A549 (cell line): Measurements from ENCODE around the gene CD300C. TPM values are rescaled to one million over a fixed set of nuclear protein-coding genes. Genes with fewer than 3 reads are reported as not detected.

Experiments used
- ATAC-seq, 2 experiments: fragments of 200-7000 bp in 1 of 2; fragments of >200 bp in 1 of 2; cut with Nextera tagmentation in 1 of 2; cut with Tn5 transposase in 1 of 2; 3 replicates each; pipeline versions ENCODE4 v1.8.0 to v1.9.1; 2018 to 2020; ENCODE audit warnings: mild to moderate bottlenecking in 1 of 2, moderate library complexity in 1 of 2
- CTCF ChIA-PET: fragments of 300-600 bp; sonication (Branson Sonifier 250); formaldehyde crosslinking; extraction: SDS; loops from one replicate; lab custom pipeline; 2021; ENCODE audit warnings: antibody characterized with exemption, inconsistent platforms; lab: Yijun Ruan, JAX
- POLR2A ChIA-PET: fragments of 350-600 bp; formaldehyde crosslinking; extraction: SDS; loops from one replicate; lab custom pipeline; 2021; ENCODE audit warnings: antibody characterized with exemption, inconsistent platforms; lab: Yijun Ruan, JAX
- DNase-seq, 2 experiments: peaks; one replicate each; pipeline versions ENCODE4 v3.0.0 to v3.0.0-alpha.2; 2011 to 2016; ENCODE audit warnings: low read depth in 1 of 2, low spot score in 1 of 2
- FAIRE-seq: peaks from 2 replicates; lab custom pipeline; 2011; peaks lifted over from hg19 to GRCh38; lab: Jason Lieb, UNC
- H3K27ac ChIP-seq, 2 experiments: fragments of >200 bp; sonication (Bioruptor Twin); formaldehyde crosslinking; 3 replicates each; pipeline ENCODE4 v1.5.1; 2016 to 2017
- H3K4me1 ChIP-seq: fragments of >200 bp; sonication (Bioruptor Twin); formaldehyde crosslinking; 3 replicates; pipeline ENCODE4 v1.6.1; 2016
- H3K4me2 ChIP-seq: fragments of >200 bp; sonication (Bioruptor Twin); formaldehyde crosslinking; 3 replicates; pipeline ENCODE4 v1.6.1; 2016
- H3K4me3 ChIP-seq: fragments of >200 bp; sonication (Bioruptor Twin); formaldehyde crosslinking; 3 replicates; pipeline ENCODE4 v1.5.1; 2016
- H3K9me3 ChIP-seq: fragments of >200 bp; sonication (Bioruptor Twin); formaldehyde crosslinking; 3 replicates; pipeline ENCODE4 v1.6.1; 2016
- ATOH8 ChIP-seq: fragments of 250-450 bp; sonication (Bioruptor Pico); IDR thresholded peaks from 2 replicates; pipeline ENCODE4 v1.5.0; 2020; ENCODE audit warnings: low read depth, mild to moderate bottlenecking, moderate library complexity
- CBX2 ChIP-seq: fragments of 200-600 bp; sonication (generic); IDR thresholded peaks from 2 replicates; pipeline ENCODE4 v1.6.1; 2016; ENCODE audit warnings: low read depth, mild to moderate bottlenecking, borderline replicate concordance
- CBX8 ChIP-seq: fragments of 200-600 bp; sonication (generic); IDR thresholded peaks from 2 replicates; pipeline ENCODE4 v1.6.1; 2016
- CHD2 ChIP-seq: fragments of 150-350 bp; IDR thresholded peaks from 2 replicates; pipeline ENCODE4 v1.6.1; 2014; ENCODE audit warnings: low read length; ENCODE audit not compliant: partially characterized antibody
- EHF ChIP-seq: fragments of 250-450 bp; sonication (Bioruptor Pico); IDR thresholded peaks from 2 replicates; pipeline ENCODE4 v1.5.0; 2020; ENCODE audit warnings: mild to moderate bottlenecking
- EHMT2 ChIP-seq: fragments of 200-600 bp; sonication (generic); IDR thresholded peaks from 2 replicates; pipeline ENCODE4 v1.6.1; 2016; ENCODE audit warnings: antibody characterized with exemption, low read depth, mild to moderate bottlenecking, moderate library complexity
- ELK1 ChIP-seq: fragments of 150-350 bp; IDR thresholded peaks from 2 replicates; pipeline ENCODE4 v1.6.1; 2014; ENCODE audit warnings: low read depth, mild to moderate bottlenecking, low read length
- ESRRA ChIP-seq: fragments of 150-350 bp; IDR thresholded peaks from 2 replicates; pipeline ENCODE4 v1.6.1; 2014; ENCODE audit warnings: mild to moderate bottlenecking, low read length, borderline replicate concordance
- FOSB ChIP-seq: fragments of 250-450 bp; sonication (Bioruptor Pico); IDR thresholded peaks from 2 replicates; pipeline ENCODE4 v1.5.0; 2020; ENCODE audit warnings: mild to moderate bottlenecking, moderate library complexity
- FOXS1 ChIP-seq: fragments of 250-450 bp; sonication (Bioruptor Pico); IDR thresholded peaks from 2 replicates; pipeline ENCODE4 v1.5.0; 2020; ENCODE audit warnings: mild to moderate bottlenecking, moderate library complexity
- HDAC2 ChIP-seq: fragments of 200-600 bp; sonication (generic); IDR thresholded peaks from 2 replicates; pipeline ENCODE4 v1.6.1; 2016
- HEYL ChIP-seq: fragments of 250-450 bp; sonication (Bioruptor Pico); IDR thresholded peaks from 2 replicates; pipeline ENCODE4 v1.8.0; 2021; ENCODE audit warnings: mild to moderate bottlenecking, moderate library complexity
- HOXA7 ChIP-seq: fragments of 250-450 bp; sonication (Bioruptor Pico); IDR thresholded peaks from 2 replicates; pipeline ENCODE4 v1.5.0; 2020; ENCODE audit warnings: mild to moderate bottlenecking, moderate library complexity
- HOXB5 ChIP-seq: fragments of 250-450 bp; sonication (Bioruptor Pico); IDR thresholded peaks from 2 replicates; pipeline ENCODE4 v1.5.0; 2020; ENCODE audit warnings: mild to moderate bottlenecking, moderate library complexity
- MAFK ChIP-seq: fragments of 450-650 bp; IDR thresholded peaks from 2 replicates; pipeline ENCODE4 v1.6.1; 2014; ENCODE audit not compliant: partially characterized antibody
- MAX ChIP-seq: IDR thresholded peaks from 2 replicates; pipeline ENCODE4 v1.6.1; 2012
- MYC ChIP-seq: IDR thresholded peaks from 2 replicates; pipeline ENCODE4 v1.6.1; 2012; ENCODE audit warnings: mild to moderate bottlenecking, inconsistent platforms, low read length, improper control_type of control experiment, borderline replicate concordance
- NFE2L2 ChIP-seq: fragments of 150-350 bp; conservative IDR thresholded peaks from 2 replicates; pipeline ENCODE4 v1.6.1; 2014; ENCODE audit warnings: low read length
- PBX3 ChIP-seq: IDR thresholded peaks from 2 replicates; pipeline ENCODE4 v1.6.1; 2012
- POLR2A ChIP-seq: IDR thresholded peaks from 2 replicates; pipeline ENCODE4 v1.6.1; 2012; ENCODE audit warnings: mild to moderate bottlenecking, low read length
- RCOR1 ChIP-seq: fragments of 150-350 bp; IDR thresholded peaks from 2 replicates; pipeline ENCODE4 v1.6.1; 2014; ENCODE audit warnings: antibody characterized with exemption, low read length, low read depth
- RNF2 ChIP-seq: fragments of 200-600 bp; sonication (generic); IDR thresholded peaks from 2 replicates; pipeline ENCODE4 v1.6.1; 2016; ENCODE audit warnings: low read depth, mild to moderate bottlenecking, antibody characterized with exemption, moderate library complexity, borderline replicate concordance
- SMC3 ChIP-seq: fragments of >200 bp; sonication (Bioruptor Twin); formaldehyde crosslinking; IDR thresholded peaks from 3 replicates; pipeline ENCODE4 v1.6.1; 2018; ENCODE audit warnings: inconsistent platforms
- SREBF2 ChIP-seq: fragments of 450-650 bp; IDR thresholded peaks from 2 replicates; pipeline ENCODE4 v1.6.1; 2014; ENCODE audit warnings: mild to moderate bottlenecking, moderate library complexity
- TFCP2L1 ChIP-seq: fragments of 250-450 bp; sonication (Bioruptor Pico); IDR thresholded peaks from 2 replicates; pipeline ENCODE4 v1.5.0; 2021; ENCODE audit warnings: mild to moderate bottlenecking
- ZNF302 ChIP-seq: fragments of 250-450 bp; sonication (Bioruptor Pico); IDR thresholded peaks from 2 replicates; pipeline ENCODE4 v1.9.0; 2021; ENCODE audit warnings: inconsistent platforms, mild to moderate bottlenecking, moderate library complexity
- WGBS: methylation state at CpG from one replicate; pipeline ENCODE4 v1.1.6; 2017; ENCODE audit errors: missing lambda C conversion rate; 5-methylcytosine and 5-hydroxymethylcytosine counted together
- polyA plus RNA-seq, 4 experiments: library from polyadenylated mRNA; depleted of rRNA in 3 of 4; stranded (reverse); fragments of >200 nt; fragmentation: RNase III in 1 of 4; extraction: RNeasy Plus Mini Kit Qiagen cat#74134 plus additional on column Dnase treatment in 1 of 4; gene quantifications; 2 replicates in 3 of 4; 3 replicates in 1 of 4; pipeline ENCODE4 v1.2.3, GENCODE V29; 2011 to 2017

CD300C gene
- polyA plus RNA-seq, 2 of the 4 experiments (the other 2 are of a cell fraction), result not detected

GRCh38 chr17:74554909-74555308 is 9.0 kb upstream of the CD300C start:
- WGBS, result 48% methylated on average over 6 of the region's 6 CpGs
- POLR2A ChIA-PET, result no interaction called here
- DNase-seq, result no peak
- CTCF ChIA-PET, result interaction anchor here (0.5 to 5.3 kb wide), 5 partner anchors 11 to 675 kb away, joined by 3 to 27 read pairs (median 6); partner anchors contain the start of gene CD300H
- H3K4me2 ChIP-seq, result no peak overlapping the region
- H3K4me1 ChIP-seq, result no peaks in the 10 kb centered on the region
- no peak for ATAC-seq
- TF ChIP-seq ZNF302 (CRISPR knock-in tag) (no peak), CBX8 (no peak), RNF2 (no peak), FOSB (CRISPR knock-in tag) (no peak), ELK1 (no peak), NFE2L2 (no peak), MAX (no peak), HDAC2 (no peak), SREBF2 (no peak), MYC (no peak), CBX2 (no peak), CHD2 (no peak), POLR2A (no peak), ESRRA (no peak), RCOR1 (no peak), EHMT2 (no peak)
- no peak overlapping the region for H3K27ac ChIP-seq
- FAIRE-seq, result no peak
- H3K9me3 ChIP-seq, result no peaks in the 10 kb centered on the region
- H3K4me3 ChIP-seq, result no peak overlapping the region

GRCh38 chr17:74552037-74552436 is 6.1 kb upstream of the CD300C start:
- ATAC-seq (peak; percentile 16 to 38; a peak in 4 of 6 replicates), DNase-seq (peak in 1 of 2 experiments; percentile 23), FAIRE-seq (no peak)
- Histone ChIP-seq H3K4me2 (no peak overlapping the region), H3K9me3 (no peaks in the 10 kb centered on the region), H3K4me1 (no peaks in the 10 kb centered on the region), H3K4me3 (no peak overlapping the region), H3K27ac (no peak overlapping the region)
- TF ChIP-seq MAX, result no peak
- CTCF ChIA-PET, result interaction anchor here (1.6 to 5.3 kb wide), 4 partner anchors 14 to 67 kb away, joined by 3 to 27 read pairs (median 14); partner anchors contain the start of gene CD300H
- POLR2A ChIA-PET, result no interaction called here
- 15% methylated on average over 7 of the region's 7 CpGs for WGBS

- Histone ChIP-seq H3K4me1 (no peaks in the 10 kb centered on the region), H3K4me2 (no peak overlapping the region), H3K4me3 (no peak overlapping the region), H3K9me3 (no peaks in the 10 kb centered on the region), H3K27ac (no peak overlapping the region)
- WGBS, result 64% methylated on average over 15 of the region's 15 CpGs
- ChIA-PET CTCF (interaction anchor here (1.1 kb wide), 1 partner anchor 93 kb away, joined by 4 read pairs; no protein-coding TSS in a partner anchor), POLR2A (no interaction called here)
- TF ChIP-seq CHD2, result no peak
- TF ChIP-seq TFCP2L1, result no peak
- no peak for TF ChIP-seq SMC3
- TF ChIP-seq PBX3, result no peak
- no peak for TF ChIP-seq FOXS1 (CRISPR knock-in tag)
- no peak for TF ChIP-seq RCOR1
- TF ChIP-seq HOXB5 (CRISPR knock-in tag), result no peak
- TF ChIP-seq MAFK, result no peak
- no peak for TF ChIP-seq ATOH8
- TF ChIP-seq EHF, result no peak
- no peak for TF ChIP-seq CBX2
- TF ChIP-seq HEYL, result no peak
- TF ChIP-seq HOXA7, result no peak
- ATAC-seq (no peak), FAIRE-seq (no peak), DNase-seq (no peak)
These were observed 4.7 kb upstream of the CD300C start for GRCh38 chr17:74550602-74551001.
